ENCODE results near the gene THAP11.

THAP11 gene

GRCh38 chr16:67841816-67842508 lies at the start of gene THAP11:
TSS of gene THAP11 (plus strand) at chr16:67842320. CDS start at chr16:67842555, 235 bp downstream.
- DNase-seq (ENCODE audit: low read depth in 2 of 2), result peak; percentile 86 to 89

GRCh38 chr16:67796099-67796718 lies 45.9 kb upstream of the THAP11 start:
- no peak for DNase-seq (ENCODE audit: low read depth in 2 of 2)

- no peak for DNase-seq (ENCODE audit: low read depth in 2 of 2)
Measured at GRCh38 chr16:67800338-67800926, 41.7 kb upstream of the THAP11 start.

GRCh38 chr16:67801241-67801640 lies 40.9 kb upstream of the THAP11 start:
- no peak for DNase-seq (ENCODE audit: low read depth in 2 of 2)

GRCh38 chr16:67801883-67802282 lies 40.2 kb upstream of the THAP11 start:
- DNase-seq (ENCODE audit: low read depth in 2 of 2), result no peak

- DNase-seq (ENCODE audit: low read depth in 2 of 2), result no peak
Measured at GRCh38 chr16:67803894-67804293, 38.2 kb upstream of the THAP11 start.

- no peak for DNase-seq (ENCODE audit: low read depth in 2 of 2)
Measured at GRCh38 chr16:67804853-67805542, 37.1 kb upstream of the THAP11 start.

- DNase-seq (ENCODE audit: low read depth in 2 of 2), result no peak
Measured at GRCh38 chr16:67805718-67806427, 36.2 kb upstream of the THAP11 start.

GRCh38 chr16:67806428-67807147 lies 35.5 kb upstream of the THAP11 start, which contains the start of the genes RANBP10 and TSNAXIP1:
TSS of gene RANBP10 (minus strand) at chr16:67806560. CDS start at chr16:67806536, 24 bp downstream.
TSS of gene TSNAXIP1 (plus strand) at chr16:67806889. CDS start at chr16:67807150, 261 bp downstream.
- peak; percentile 85 to 91 for DNase-seq (ENCODE audit: low read depth in 2 of 2)

- DNase-seq (ENCODE audit: low read depth in 2 of 2), result no peak
Measured at GRCh38 chr16:67807148-67807682, 34.9 kb upstream of the THAP11 start.

- DNase-seq (ENCODE audit: low read depth in 2 of 2), result no peak
Measured at GRCh38 chr16:67811899-67812298, 30.2 kb upstream of the THAP11 start.

- no peak for DNase-seq (ENCODE audit: low read depth in 2 of 2)
Measured at GRCh38 chr16:67814567-67814966, 27.6 kb upstream of the THAP11 start.

GRCh38 chr16:67820608-67821259 lies 21.4 kb upstream of the THAP11 start:
- DNase-seq (ENCODE audit: low read depth in 2 of 2), result no peak

GRCh38 chr16:67822511-67822910 lies 19.6 kb upstream of the THAP11 start:
- no peak for DNase-seq (ENCODE audit: low read depth in 2 of 2)

GRCh38 chr16:67825119-67825518 lies 17.0 kb upstream of the THAP11 start:
- DNase-seq (ENCODE audit: low read depth in 2 of 2), result no peak

- no peak for DNase-seq (ENCODE audit: low read depth in 2 of 2)
Measured at GRCh38 chr16:67825906-67826305, 16.2 kb upstream of the THAP11 start.

- DNase-seq (ENCODE audit: low read depth in 2 of 2), result no peak
Measured at GRCh38 chr16:67828651-67829050, 13.5 kb upstream of the THAP11 start.

GRCh38 chr16:67833030-67833414 lies 9.1 kb upstream of the THAP11 start:
- DNase-seq (ENCODE audit: low read depth in 2 of 2), result no peak

GRCh38 chr16:67833415-67834241 lies 8.5 kb upstream of the THAP11 start:
- DNase-seq (ENCODE audit: low read depth in 2 of 2), result peak; percentile 79 to 82
